NCI-H187 treated with DMSO at 0.1 percent for 48 hours (cell line): ENCODE data around the gene CCL16.
A peak's percentile ranks its signal among the peaks of the same experiment; 100 is the strongest.

Experiments used
- DNase-seq: peaks from one replicate; lab custom pipeline; 2025; lab: John Stamatoyannopoulos, UW

Gene CCL16

DNA sequence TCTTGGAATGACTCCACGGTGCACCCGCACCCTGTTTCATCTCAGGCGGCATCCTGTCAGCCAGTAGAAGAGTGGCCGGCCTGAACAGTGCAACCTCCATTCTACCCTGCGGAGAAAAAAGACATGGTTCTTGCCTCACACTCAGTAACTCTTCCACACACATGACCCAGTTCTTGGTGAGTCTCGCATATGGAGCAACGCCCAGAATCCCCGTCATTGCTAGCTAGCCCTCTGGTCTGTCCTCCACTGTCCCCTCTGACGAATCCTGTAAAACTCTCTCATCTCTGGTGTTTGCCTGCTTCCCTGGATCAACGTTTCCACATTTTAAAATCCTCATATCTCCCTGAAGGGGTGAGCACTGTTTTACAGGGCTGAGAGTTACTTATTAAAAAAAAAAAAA is 46.5 kb downstream of the CCL16 start:
- no peak for DNase-seq

- no peak for DNase-seq
Measured at GRCh38 chr17:35932586-35932985, 48.7 kb downstream of the CCL16 start.

- DNase-seq: no peak
Measured at GRCh38 chr17:35931794-35932425, 49.4 kb downstream of the CCL16 start.

DNA sequence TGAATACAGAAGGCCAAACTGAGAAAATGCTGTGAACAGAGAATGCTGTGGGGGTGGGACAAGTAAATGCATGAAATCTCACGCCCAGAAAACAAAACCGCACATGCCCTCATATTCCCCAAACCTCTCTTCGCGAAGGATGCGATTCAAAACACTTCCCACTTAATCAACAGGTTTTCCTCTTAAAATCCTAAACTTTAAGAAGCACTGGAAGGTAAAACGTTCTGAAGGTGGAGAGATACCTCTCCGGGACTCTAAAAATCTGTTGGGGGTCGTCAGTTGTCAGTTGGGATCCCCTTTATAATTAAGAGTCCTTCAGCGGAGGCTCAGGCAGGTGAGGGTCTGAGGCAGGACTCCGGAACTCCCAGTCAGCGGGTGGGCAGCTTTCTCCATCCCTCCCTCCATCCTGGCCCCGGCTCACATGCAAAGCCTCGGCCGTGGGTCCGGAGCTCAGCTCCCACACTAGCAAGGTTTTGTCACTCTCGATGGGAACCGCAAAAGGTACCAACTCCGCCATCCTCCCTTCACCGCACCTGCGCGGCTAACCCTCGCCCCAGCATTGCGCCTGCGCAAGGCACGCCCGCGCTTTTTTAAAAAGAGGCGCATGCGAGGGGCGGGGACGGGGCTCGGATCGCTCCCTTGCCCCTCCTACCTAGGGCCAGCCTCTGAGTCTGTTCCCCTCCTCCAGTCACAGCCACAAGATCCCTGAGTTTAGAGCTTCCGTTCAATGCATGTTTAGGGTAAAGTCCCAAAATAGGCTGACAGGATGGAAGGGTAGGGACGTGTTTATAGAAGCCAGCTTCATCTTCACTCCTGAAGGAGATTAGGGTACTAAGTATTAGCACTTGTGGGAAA is 50.9 kb downstream of the CCL16 start, which contains the start of gene RDM1:
RDM1 (minus strand) TSS at position 563 of the 855 bp plus-strand sequence; CDS start at position 517, 46 bp downstream.
- DNase-seq: peak; percentile 63

DNA sequence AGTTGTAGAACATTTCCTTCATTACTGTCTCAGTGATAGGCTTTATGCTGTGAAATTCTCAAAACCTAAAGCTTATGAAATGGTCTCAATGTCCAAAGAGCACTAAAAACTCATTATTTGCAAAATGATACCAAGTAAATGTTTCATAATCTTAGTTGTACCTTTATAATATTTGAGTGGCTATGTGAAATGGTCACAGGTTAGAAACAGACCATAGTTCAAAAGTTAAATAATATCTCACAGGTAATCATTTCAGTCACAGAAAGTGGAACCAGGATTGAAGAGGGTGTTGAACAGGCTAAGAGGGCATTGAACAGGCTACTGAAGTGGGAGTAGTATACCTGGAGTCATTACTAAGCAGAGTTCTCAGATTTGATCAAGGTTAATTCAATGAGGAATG is 53.6 kb downstream of the CCL16 start:
- no peak for DNase-seq
